Neural cell (in vitro differentiated cells): Measurements from ENCODE around the gene RYR3. TPM values are rescaled to one million over a fixed set of nuclear protein-coding genes. Genes with fewer than 3 reads are reported as not detected.

Experiments
- H2AFZ ChIP-seq: fragments of 200-600, 300-800 bp; sonication (generic), shearing (Covaris generic); 2 replicates; pipeline ENCODE4 v1.6.0; 2014; ENCODE audit warnings: low read depth, mild to moderate bottlenecking, antibody characterized with exemption, low read length, moderate library complexity
- H3F3A ChIP-seq: fragments of 200-600 bp; shearing (Covaris generic); 2 replicates; pipeline ENCODE4 v1.6.1; 2016; ENCODE audit warnings: mild to moderate bottlenecking, moderate library complexity, mixed read lengths, antibody characterized with exemption, low read length; ENCODE audit not compliant: insufficient read depth, poor library complexity, severe bottlenecking
- H3K27ac ChIP-seq: fragments of 200-600, 300-800 bp; sonication (generic), shearing (Covaris generic); 2 replicates; pipeline ENCODE4 v1.5.1; 2014; ENCODE audit warnings: mild to moderate bottlenecking, low read length, moderate library complexity
- H3K27me3 ChIP-seq: fragments of 300-800, 200-600 bp; sonication (generic), shearing (Covaris generic); 2 replicates; pipeline ENCODE4 v1.6.0; 2014; ENCODE audit warnings: mild to moderate bottlenecking, low read depth, low read length, moderate library complexity; ENCODE audit not compliant: insufficient read depth
- H3K36me3 ChIP-seq: fragments of 300-800, 200-600 bp; sonication (generic), shearing (Covaris generic); 2 replicates; pipeline ENCODE4 v1.5.1; 2014; ENCODE audit warnings: mild to moderate bottlenecking, antibody characterized with exemption, low read length, moderate library complexity; ENCODE audit not compliant: insufficient read depth
- H3K4me2 ChIP-seq: fragments of 300-800, 200-600 bp; sonication (generic), shearing (Covaris generic); 2 replicates; pipeline ENCODE4 v1.6.0; 2014; ENCODE audit warnings: mild to moderate bottlenecking, low read length
- H3K4me3 ChIP-seq: fragments of 300-800, 200-600 bp; sonication (generic), shearing (Covaris generic); 2 replicates; pipeline ENCODE4 v1.5.1; 2014; ENCODE audit warnings: mild to moderate bottlenecking, low read length, moderate library complexity
- H3K79me2 ChIP-seq: fragments of 200-600 bp; shearing (Covaris generic); replicated peaks from 2 replicates; pipeline ENCODE4 v1.6.0; 2014; ENCODE audit warnings: mild to moderate bottlenecking, low read length, moderate library complexity; ENCODE audit not compliant: insufficient read depth
- H3K9ac ChIP-seq: fragments of 300-800, 200-600 bp; sonication (generic), shearing (Covaris generic); 2 replicates; pipeline ENCODE4 v1.6.1; 2016; ENCODE audit warnings: mild to moderate bottlenecking, low read length, mixed read lengths
- H3K9me2 ChIP-seq: fragments of 200-600 bp; shearing (Covaris generic); 2 replicates; pipeline ENCODE4 v1.6.1; 2016; ENCODE audit warnings: mild to moderate bottlenecking, low read length, mixed read lengths; ENCODE audit not compliant: insufficient read depth
- H3K9me3 ChIP-seq: fragments of 200-600, 300-800 bp; sonication (generic), shearing (Covaris generic); 2 replicates; pipeline ENCODE4 v1.6.1; 2016; ENCODE audit warnings: mild to moderate bottlenecking, mixed run types, low read length, moderate library complexity, mixed read lengths
- H4K20me1 ChIP-seq: fragments of 200-600 bp; shearing (Covaris generic); 2 replicates; pipeline ENCODE4 v1.6.1; 2016; ENCODE audit warnings: mild to moderate bottlenecking, mixed run types; ENCODE audit not compliant: insufficient read depth
- CTCF ChIP-seq: fragments of 450-650 bp; IDR thresholded peaks from 2 replicates; pipeline ENCODE4 v1.5.1; 2014; ENCODE audit warnings: antibody characterized with exemption, mild to moderate bottlenecking, moderate library complexity; ENCODE audit not compliant: poor library complexity, severe bottlenecking
- EP300 ChIP-seq: fragments of 450-650 bp; conservative IDR thresholded peaks from 2 replicates; pipeline ENCODE4 v1.6.1; 2014; ENCODE audit warnings: antibody characterized with exemption, mild to moderate bottlenecking, moderate library complexity; ENCODE audit not compliant: poor library complexity, severe bottlenecking
- EZH2 ChIP-seq: fragments of 200-600, 300-800 bp; shearing (Covaris generic), sonication (generic); IDR thresholded peaks from 2 replicates; pipeline ENCODE4 v1.6.1; 2014; ENCODE audit warnings: antibody characterized with exemption, low read length, borderline replicate concordance, mild to moderate bottlenecking; ENCODE audit not compliant: insufficient read depth, poor library complexity, severe bottlenecking
- MXI1 ChIP-seq: fragments of 450-650 bp; conservative IDR thresholded peaks from 2 replicates; pipeline ENCODE4 v1.6.1; 2014; ENCODE audit warnings: antibody characterized with exemption, mild to moderate bottlenecking; ENCODE audit not compliant: poor library complexity, severe bottlenecking
- POLR2AphosphoS5 ChIP-seq: IDR thresholded peaks from 2 replicates; pipeline ENCODE4 v1.6.1; 2012
- RAD21 ChIP-seq: fragments of 450-650 bp; conservative IDR thresholded peaks from 2 replicates; pipeline ENCODE4 v1.6.1; 2014; ENCODE audit warnings: antibody characterized with exemption, mild to moderate bottlenecking, moderate library complexity
- REST ChIP-seq: IDR thresholded peaks from 2 replicates; pipeline ENCODE4 v1.6.1; 2012; ENCODE audit warnings: borderline replicate concordance
- SMC3 ChIP-seq: fragments of 450-650 bp; conservative IDR thresholded peaks from 2 replicates; pipeline ENCODE4 v1.6.1; 2014; ENCODE audit warnings: antibody characterized with exemption, mild to moderate bottlenecking, moderate library complexity; ENCODE audit not compliant: poor library complexity
- TAF1 ChIP-seq: IDR thresholded peaks from 2 replicates; pipeline ENCODE4 v1.6.1; 2012; ENCODE audit warnings: low read depth
- polyA plus RNA-seq: library from polyadenylated mRNA; depleted of rRNA; stranded (reverse); fragments of >200 nt; gene quantifications from 2 replicates; pipeline ENCODE4 v1.2.3, GENCODE V29; 2014

Gene RYR3
- polyA plus RNA-seq, 1 donor from 2014 or later = 12.6 TPM

DNA sequence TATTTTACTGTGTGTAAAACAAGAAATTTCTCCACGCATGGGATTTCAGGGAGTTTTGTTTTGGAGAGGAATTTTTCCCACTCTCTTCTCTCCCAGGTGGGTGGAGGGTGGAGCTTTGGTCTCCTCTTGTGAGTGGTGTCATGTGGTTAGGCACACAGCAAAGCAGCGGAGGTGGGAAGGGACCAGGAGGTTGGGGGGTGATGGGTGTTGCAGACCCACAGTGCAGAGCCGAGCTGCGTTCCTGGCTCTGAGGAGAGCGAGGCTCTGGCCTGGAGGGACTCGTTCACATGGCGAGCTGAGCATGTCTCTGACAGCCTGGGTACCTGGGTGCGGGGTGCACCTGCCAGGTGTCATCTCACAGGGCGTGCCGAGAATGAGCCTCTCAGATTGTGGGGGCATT lies 87.8 kb downstream of the RYR3 start:
- H4K20me1 ChIP-seq = no peaks in the 10 kb centered on the region
- H3K79me2 ChIP-seq = no peaks in the 10 kb centered on the region
- no peaks in the 10 kb centered on the region for H3K36me3 ChIP-seq
- TF ChIP-seq REST (no peak), RAD21 (no peak), POLR2AphosphoS5 (no peak), MXI1 (no peak), SMC3 (no peak), TAF1 (no peak), CTCF (no peak), EP300 (no peak), EZH2 (no peak)
- no peak overlapping the region for H3K4me3 ChIP-seq
- H2AFZ ChIP-seq = no peak overlapping the region
- no peaks in the 10 kb centered on the region for H3K9me3 ChIP-seq
- H3K27ac ChIP-seq = no peak overlapping the region
- H3F3A ChIP-seq = no peaks in the 10 kb centered on the region
- no peak overlapping the region for H3K9ac ChIP-seq
- no peaks in the 10 kb centered on the region for H3K27me3 ChIP-seq
- H3K4me2 ChIP-seq = no peak overlapping the region
- H3K9me2 ChIP-seq = no peaks in the 10 kb centered on the region

DNA sequence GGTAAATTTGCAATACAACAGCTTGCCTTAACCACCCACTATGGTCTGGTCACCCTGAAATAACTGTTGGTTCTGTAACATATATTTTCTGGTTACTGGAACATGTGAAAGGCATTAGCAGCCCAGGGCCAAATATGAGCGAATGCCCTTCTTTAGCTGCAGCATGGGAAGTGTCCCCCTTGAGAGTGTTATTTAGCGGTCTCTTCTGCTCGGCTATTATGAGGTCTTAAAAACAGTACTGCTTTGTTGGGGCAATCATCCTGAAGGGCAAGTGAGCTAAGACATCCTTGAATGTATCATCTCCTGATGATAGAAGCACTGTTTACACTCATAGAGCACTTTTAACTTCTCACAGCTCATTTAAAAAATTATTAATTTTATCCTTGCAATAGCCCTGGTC lies 90.2 kb downstream of the RYR3 start:
- Histone ChIP-seq H3K27ac (no peak overlapping the region), H2AFZ (no peak overlapping the region), H3K9me2 (no peaks in the 10 kb centered on the region), H3K9me3 (no peaks in the 10 kb centered on the region), H3K79me2 (no peaks in the 10 kb centered on the region), H3K4me3 (no peak overlapping the region), H3K27me3 (no peaks in the 10 kb centered on the region), H3F3A (no peaks in the 10 kb centered on the region), H3K36me3 (no peaks in the 10 kb centered on the region), H3K9ac (no peak overlapping the region), H4K20me1 (no peaks in the 10 kb centered on the region), H3K4me2 (no peak overlapping the region)
- no peak for TF ChIP-seq RAD21
- no peak for TF ChIP-seq MXI1
- TF ChIP-seq SMC3 = no peak
- no peak for TF ChIP-seq TAF1
- TF ChIP-seq POLR2AphosphoS5 = no peak
- TF ChIP-seq REST = no peak
- no peak for TF ChIP-seq EZH2
